Psoas muscle (tissue), 8 donors: ENCODE results near the gene PGAP2. TPM values are rescaled to one million over a fixed set of nuclear protein-coding genes. Genes with fewer than 3 reads are reported as not detected.

Experiments used
- ATAC-seq, 4 donors: fragments of 200-7000 bp; cut with Tn5 transposase; one replicate each; pipeline ENCODE4 v1.9.1; 2020; ENCODE audit warnings: moderate library complexity in 3 of 4, mild to moderate bottlenecking in 2 of 4
- DNase-seq, 2 donors: peaks; one replicate each; pipeline ENCODE4 v3.0.0-alpha.2; 2020
- H3K27ac ChIP-seq: fragments of 200-600 bp; one replicate; pipeline ENCODE4 v1.8.0; 2022
- H3K27me3 ChIP-seq, 3 donors: fragments of 200-600 bp in 1 of 3; one replicate each; pipeline versions ENCODE4 v1.6.1 to v1.8.0; 2013 to 2022; ENCODE audit warnings: low read length in 2 of 3, mild to moderate bottlenecking in 2 of 3, moderate library complexity in 1 of 3; ENCODE audit not compliant: insufficient read depth in 3 of 3
- H3K36me3 ChIP-seq, 2 donors: fragments of 200-600 bp in 1 of 2; one replicate each; pipeline versions ENCODE4 v1.6.1 to v1.8.0; 2013 to 2022; ENCODE audit warnings: low read depth in 1 of 2, mild to moderate bottlenecking in 1 of 2, moderate library complexity in 1 of 2; ENCODE audit not compliant: insufficient read depth in 1 of 2
- H3K4me1 ChIP-seq: fragments of 200-600 bp; one replicate; pipeline ENCODE4 v1.8.0; 2022
- H3K4me3 ChIP-seq: fragments of 200-600 bp; one replicate; pipeline ENCODE4 v1.8.0; 2022; ENCODE audit warnings: mild to moderate bottlenecking
- H3K9me3 ChIP-seq: fragments of 200-600 bp; one replicate; pipeline ENCODE4 v1.8.0; 2022
- CTCF ChIP-seq: fragments of 200-600 bp; IDR thresholded peaks from one replicate; pipeline ENCODE4 v1.8.0; 2022; ENCODE audit warnings: antibody characterized with exemption
- WGBS, 3 donors: extraction: QIAGEN DNeasy Blood & Tissue Kit; methylation state at CpG; one replicate each; pipeline versions ENCODE4 v1.1.6 to v1.1.7; 2013; 5-methylcytosine and 5-hydroxymethylcytosine counted together
- intact Hi-C, 2 donors: fragments of 100-400 bp; cut with DNase I; formaldehyde crosslinking; loops; one replicate each; pipeline versions ENCODE4 v1.11.0 to v1.14.2; 2022
- polyA plus RNA-seq, 3 donors: library from polyadenylated mRNA; stranded (reverse); fragments of 200-250 nt; gene quantifications; one replicate each; pipeline ENCODE4 v1.2.3, GENCODE V29; 2013
- total RNA-seq, 4 donors: library from RNA; stranded (reverse); fragmentation: NEBNext Ultra II Directional in 2 of 4; extraction: Animal tissue kit (Norgen Biotek cat#: 25700) in 2 of 4; gene quantifications; one replicate each; pipeline versions ENCODE4 v1.2.1 to v1.2.4, GENCODE V29; 2021 to 2023
- donor health status: healthy with polysubstance abuse.
- donor health status: DM: no; HTN: no; CAD: no; lungs with moderate emphysema.
- donor health status: Bipolar disorder and iron deficiency.
- donor health status: healthy.
- donor health status: DM: yes; HTN: yes; CAD: no.
- donor health status: DM: no; HTN: no; CAD: no.
- donor health status: DM: no; HTN: no; CAD: no.
- donor health status: DM: yes; HTN: yes; CAD: no.

PGAP2 gene
- total and polyA plus RNA-seq, 7 donors, result 4.5 to 14.5 (median 6.0) TPM

GRCh38 chr11:3817181-3817800 is 8.9 kb downstream of the PGAP2 start:
- DNase-seq, result no peak
- ATAC-seq, result no peak

GRCh38 chr11:3820971-3821370 is 12.6 kb downstream of the PGAP2 start:
- no peak for TF ChIP-seq CTCF
- WGBS, 3 donors, result 96 to 100% (median 98%) methylated on average over 2 of the region's 2 CpGs
- Histone ChIP-seq H3K27ac (no peak overlapping the region), H3K27me3 (no peaks in the 10 kb centered on the region), H3K36me3 (no peaks in the 10 kb centered on the region), H3K4me1 (no peaks in the 10 kb centered on the region), H3K4me3 (no peak overlapping the region), H3K9me3 (no peaks in the 10 kb centered on the region)
- intact Hi-C loops, result no loop called here
- no peak for DNase-seq
- ATAC-seq, result no peak

More at GRCh38 chr11:3817181-3817800, 8.9 kb downstream of the PGAP2 start:
- H3K36me3 ChIP-seq, result no peaks in the 10 kb centered on the region
- no peaks in the 10 kb centered on the region for H3K9me3 ChIP-seq
- intact Hi-C loops, result no loop called here
- H3K4me3 ChIP-seq, result no peak overlapping the region
- H3K27ac ChIP-seq, result no peak overlapping the region
- no peak for TF ChIP-seq CTCF
- no peaks in the 10 kb centered on the region for H3K4me1 ChIP-seq
- no peaks in the 10 kb centered on the region for H3K27me3 ChIP-seq
- WGBS, 3 donors, result 82 to 84% (median 84%) methylated on average over 10 of the region's 10 CpGs

GRCh38 chr11:3822312-3822711 is 14.0 kb downstream of the PGAP2 start:
- ATAC-seq, result no peak

GRCh38 chr11:3823303-3823702 is 14.9 kb downstream of the PGAP2 start:
- 83 to 90% (median 90%) methylated on average over 3 of the region's 3 CpGs for WGBS, 3 donors
- intact Hi-C loops, result no loop called here
- peak; percentile 36 to 69 (median 52) for ATAC-seq
- Histone ChIP-seq H3K27me3 (no peaks in the 10 kb centered on the region), H3K4me1 (no peaks in the 10 kb centered on the region), H3K4me3 (no peak overlapping the region), H3K36me3 (peaks cover 0 to 21% of the 10 kb centered on the region in 2 donors), H3K27ac (no peak overlapping the region), H3K9me3 (no peaks in the 10 kb centered on the region)
- DNase-seq, result no peak
- TF ChIP-seq CTCF, result no peak

More at GRCh38 chr11:3822312-3822711, 14.0 kb downstream of the PGAP2 start:
- no peaks in the 10 kb centered on the region for H3K9me3 ChIP-seq
- H3K4me3 ChIP-seq, result no peak overlapping the region
- H3K4me1 ChIP-seq, result no peaks in the 10 kb centered on the region
- 92 to 98% (median 96%) methylated on average over 5 to 7 of the region's 7 CpGs for WGBS, 3 donors
- intact Hi-C loops, result no loop called here
- TF ChIP-seq CTCF, result no peak
- no peak overlapping the region for H3K27ac ChIP-seq
- DNase-seq, result no peak
- H3K27me3 ChIP-seq, result no peaks in the 10 kb centered on the region
- peaks cover 0 to 12% of the 10 kb centered on the region in 2 donors for H3K36me3 ChIP-seq
